HG02571 (cell line): Measurements from ENCODE around the gene FGGY.
"Not testable (repeated sequence)": the region's sequence is repeated elsewhere in the genome, so short reads cannot be mapped to it uniquely, and the experiment has no call there.

Experiments
- ATAC-seq: cut with Tn5 transposase; IDR thresholded peaks from one replicate; pipeline ENCODE4 v1.9.1; 2021; ENCODE audit warnings: mild to moderate bottlenecking, moderate library complexity; ENCODE audit not compliant: unreplicated experiment

Gene FGGY

GRCh38 chr1:59538476-59538875 is 241.6 kb downstream of the FGGY start:
- ATAC-seq, result not testable (repeated sequence)

DNA sequence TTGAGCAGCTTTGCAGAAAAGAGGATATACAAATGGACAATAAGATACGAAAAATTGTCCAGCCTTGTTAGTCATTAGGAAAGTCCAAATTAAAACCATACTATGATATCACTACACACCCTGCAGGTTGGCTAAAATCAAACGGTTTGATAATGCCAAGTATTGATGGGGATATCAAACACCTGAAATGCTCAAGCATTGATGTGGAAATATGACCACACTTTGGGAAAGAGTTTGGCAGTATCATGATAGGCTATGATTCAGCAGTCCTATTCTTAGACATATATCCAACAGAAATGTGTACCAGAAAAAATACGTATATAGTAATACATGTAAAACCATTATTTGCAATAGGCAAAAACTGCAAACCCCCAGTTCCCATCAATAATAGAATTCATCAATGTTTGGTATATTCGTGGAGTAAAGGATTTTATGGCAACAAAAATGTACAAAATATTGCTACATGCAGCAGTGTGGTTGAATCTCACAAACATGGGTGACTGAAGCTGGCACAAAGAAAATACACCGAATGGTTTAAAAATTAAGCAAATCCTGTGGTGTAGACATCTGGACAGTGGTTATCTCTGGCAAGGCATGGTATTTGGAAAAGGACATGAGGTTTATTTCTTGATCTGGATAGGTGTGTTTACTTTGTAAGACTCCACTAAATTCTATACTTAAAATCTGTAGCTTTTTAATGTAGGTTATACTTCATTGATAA is 243.2 kb downstream of the FGGY start:
- no peak for ATAC-seq

DNA sequence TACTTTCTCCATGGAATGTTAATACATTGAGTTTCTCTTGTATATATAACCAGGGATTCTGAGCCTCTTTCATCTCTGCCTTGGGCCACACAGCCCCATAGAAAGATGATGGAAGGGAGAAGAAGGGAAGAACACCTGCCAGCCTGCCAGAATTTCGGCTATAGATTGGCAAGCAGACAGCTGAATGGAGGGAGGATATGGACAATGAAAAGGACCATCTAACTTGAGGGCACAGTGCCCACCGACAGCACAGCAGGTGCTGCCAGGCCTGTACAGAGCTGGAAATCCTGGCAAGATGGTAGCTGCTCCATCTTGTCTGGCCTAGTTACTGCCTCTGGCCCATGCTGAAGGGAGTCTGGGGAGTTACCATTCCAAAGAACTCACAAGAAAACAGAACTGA is 244.3 kb downstream of the FGGY start:
- no peak for ATAC-seq

DNA sequence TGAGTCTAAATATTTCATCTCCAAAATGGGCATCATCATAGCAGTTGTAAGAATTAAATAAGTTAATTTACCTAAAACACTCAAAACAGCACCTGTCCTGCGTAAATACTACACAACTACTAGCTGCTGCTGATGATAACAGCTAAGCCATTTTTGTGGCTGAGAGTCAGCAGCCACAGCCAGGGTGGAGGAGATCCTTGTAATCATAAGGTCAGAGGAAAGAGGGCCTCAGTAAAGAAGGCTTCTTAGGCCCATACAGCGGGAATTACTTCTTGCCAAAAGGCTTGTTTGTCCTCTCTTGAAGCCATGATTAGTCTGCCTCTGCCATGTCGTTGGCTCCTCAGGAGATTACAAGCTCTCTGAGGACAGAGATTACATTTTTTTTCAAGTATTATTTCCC is 245.0 kb downstream of the FGGY start:
- ATAC-seq, result no peak

DNA sequence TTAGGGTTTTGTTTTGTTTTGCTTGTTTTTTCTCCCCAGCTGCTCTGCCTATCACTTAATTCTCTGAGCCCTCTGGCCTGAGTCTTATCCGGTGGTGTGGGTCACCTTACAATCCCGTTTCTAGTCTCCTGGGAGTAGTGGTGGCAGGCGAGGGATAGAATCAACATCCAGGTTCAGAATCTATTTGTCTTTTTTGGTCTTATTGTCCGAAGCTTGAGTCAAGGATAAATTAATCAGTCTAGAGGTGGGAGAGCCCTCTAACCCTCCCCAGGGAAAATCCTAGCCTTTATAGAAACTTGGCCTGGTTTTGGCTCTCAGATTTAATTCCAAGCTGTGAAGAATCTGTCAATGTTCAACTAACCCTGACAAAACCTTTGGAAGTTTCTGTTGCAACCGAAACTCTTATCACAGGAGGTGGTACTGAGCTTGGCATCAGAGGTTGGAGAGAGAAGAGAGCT is 246.3 kb downstream of the FGGY start:
- no peak for ATAC-seq

DNA sequence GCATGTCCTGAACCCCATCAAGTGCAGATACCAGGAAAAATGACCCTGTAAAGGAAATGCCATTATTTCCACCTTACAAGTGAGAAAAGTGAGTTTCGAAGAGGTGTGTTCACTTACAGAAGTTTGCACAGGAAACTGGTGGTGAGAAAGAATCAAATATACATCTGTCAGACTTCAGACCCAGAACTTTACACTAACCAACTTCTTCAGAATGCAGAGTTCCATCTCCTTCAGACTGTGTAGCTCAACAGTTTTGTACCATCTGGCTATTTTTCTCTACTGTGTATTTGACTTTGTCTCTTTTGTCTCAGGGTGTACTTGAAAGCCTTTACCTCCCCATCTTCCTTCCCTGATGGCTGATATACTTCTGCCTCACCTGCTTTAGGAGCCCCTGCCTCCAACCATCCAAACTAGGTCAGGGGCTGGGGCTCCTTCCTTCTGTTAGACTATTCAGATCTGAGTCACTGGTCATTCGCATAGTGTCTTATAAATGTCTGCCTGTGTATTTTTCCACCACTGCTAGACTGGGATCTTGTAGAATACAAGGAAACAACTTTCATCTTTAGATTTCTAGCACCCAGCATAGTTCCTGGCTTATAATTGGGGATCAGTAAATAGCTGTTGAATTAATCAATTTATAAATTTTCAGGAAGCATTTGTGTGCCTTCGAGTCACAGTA is 247.9 kb downstream of the FGGY start:
- no peak for ATAC-seq

- no peak for ATAC-seq
These were observed 248.9 kb downstream of the FGGY start for GRCh38 chr1:59545830-59546229.

GRCh38 chr1:59549066-59549837 is 252.4 kb downstream of the FGGY start:
- no peak for ATAC-seq

DNA sequence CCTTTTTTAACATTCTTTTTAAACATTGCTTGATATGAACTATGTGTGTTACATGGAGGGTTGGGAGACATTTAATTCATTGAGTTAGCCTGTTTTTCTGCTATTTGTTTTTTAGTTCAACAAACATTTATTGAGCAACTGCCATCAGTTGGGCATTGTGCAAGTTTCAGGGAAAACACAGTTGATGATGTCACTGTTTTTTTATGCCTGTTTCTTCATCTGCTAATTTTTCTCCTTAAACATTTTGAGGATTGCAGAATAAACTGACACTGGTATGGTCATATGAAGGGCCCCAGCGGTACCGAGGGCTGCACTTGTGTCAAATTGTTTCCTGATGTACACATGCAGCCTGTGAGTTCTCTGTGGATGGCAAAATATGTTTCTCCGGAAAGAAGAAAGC is 253.0 kb downstream of the FGGY start:
- no peak for ATAC-seq

DNA sequence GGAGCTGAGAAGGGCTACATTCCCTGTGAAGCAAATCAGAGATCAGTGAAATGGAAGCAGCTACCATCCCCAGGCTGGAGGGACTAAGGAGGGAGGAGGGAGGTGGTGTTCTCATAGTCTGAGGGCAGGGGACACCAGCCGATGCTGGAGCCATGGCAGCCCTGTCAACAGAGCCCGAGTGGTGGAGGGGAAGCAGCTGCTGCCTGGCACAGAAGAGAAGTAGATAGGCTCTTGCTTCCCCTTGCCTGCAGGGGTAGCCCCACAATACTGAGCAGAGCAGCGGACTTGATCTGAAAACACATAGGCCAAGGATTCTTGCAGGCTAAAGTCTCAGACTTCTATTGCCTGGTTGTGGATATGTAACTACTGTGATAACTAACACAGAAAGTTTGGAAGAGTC is 255.1 kb downstream of the FGGY start:
- ATAC-seq, result no peak

DNA sequence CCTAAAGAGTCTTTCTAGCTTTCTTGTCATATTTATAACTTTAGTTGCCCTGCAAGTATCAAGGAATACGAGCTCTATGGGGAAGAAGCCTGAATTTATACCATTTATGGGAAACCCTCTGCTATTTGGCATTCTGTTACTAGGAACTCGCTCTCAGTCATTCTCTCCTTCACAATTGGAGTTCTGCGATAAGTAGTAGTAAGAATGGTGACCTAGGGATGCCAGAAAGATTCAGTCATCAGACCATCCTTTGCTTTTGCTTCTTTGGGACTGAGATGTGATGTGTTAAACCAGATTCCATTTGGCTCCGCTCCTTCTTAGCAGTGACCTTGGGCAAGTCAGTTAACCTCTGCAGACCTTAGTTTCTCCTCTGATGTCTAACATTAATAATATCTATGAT is 256.5 kb downstream of the FGGY start:
- no peak for ATAC-seq

DNA sequence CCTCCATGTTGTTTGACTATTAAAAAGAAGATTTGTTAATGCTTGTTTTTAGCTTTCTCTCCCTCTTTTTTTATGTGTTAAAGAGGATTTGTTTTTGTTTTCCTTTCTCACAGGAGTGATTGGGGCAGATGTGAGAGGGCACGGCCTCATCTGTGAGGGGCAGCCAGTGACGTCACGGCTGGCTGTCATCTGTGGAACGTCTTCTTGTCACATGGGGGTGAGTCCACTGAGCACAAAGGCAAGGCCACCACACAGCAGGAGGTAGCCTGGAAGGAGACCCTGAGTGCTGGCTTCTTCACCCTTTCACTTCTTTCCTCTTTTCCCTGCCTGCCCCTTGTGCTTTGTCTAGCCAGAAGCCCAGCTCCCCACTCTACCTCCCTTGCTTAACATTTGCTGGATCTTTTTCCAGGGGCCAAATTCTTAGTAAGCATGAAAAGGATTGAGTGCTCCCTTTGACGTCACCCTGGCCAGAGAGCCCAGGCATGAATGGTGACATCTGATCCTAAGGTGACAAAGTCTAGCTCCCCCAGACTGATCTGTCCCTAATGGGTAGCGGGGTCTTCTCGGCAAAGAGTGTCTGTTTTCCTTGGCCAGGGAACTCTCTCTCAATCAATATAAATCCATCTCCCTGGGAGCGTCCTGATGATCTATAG is 257.2 kb downstream of the FGGY start:
- no peak for ATAC-seq

GRCh38 chr1:59554752-59555151 is 257.9 kb downstream of the FGGY start:
- ATAC-seq, result no peak

DNA sequence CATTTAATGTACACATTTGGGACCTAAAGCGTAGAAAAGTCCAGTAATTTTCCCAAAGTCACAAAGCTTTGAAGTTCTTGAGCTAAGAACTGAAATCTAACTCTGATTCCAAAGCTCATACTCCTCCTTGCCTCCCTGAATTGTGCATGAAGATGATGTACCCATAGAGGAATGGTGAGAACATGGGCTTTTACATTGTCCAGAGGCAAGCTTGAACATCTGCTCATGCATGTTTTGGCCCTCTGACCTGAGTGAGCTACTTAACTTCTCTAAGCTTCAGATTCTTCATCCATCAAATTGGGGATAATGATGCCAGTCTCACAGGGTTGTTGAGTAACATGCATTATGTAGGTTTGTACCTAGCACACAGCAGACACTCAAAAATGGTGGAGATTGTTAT is 259.5 kb downstream of the FGGY start:
- ATAC-seq, result no peak

- no peak for ATAC-seq
These were observed 260.1 kb downstream of the FGGY start for GRCh38 chr1:59556802-59557548.

DNA sequence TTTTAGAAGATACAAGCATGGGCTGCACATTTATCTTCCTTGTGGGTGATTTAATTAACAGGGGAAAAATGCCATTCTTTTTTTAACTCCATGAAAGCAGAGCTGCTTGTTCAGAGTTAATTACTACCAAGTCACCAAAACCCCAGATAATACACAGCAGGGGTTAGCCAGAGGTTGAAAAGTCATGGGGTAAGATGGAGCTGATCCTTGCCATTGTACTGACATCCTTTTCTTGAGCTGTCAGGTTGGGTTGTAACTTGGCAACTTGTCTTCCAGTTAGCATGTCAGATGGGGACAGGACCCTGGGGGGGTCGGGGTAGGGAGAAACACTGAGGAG is 260.6 kb downstream of the FGGY start:
- ATAC-seq, result no peak

DNA sequence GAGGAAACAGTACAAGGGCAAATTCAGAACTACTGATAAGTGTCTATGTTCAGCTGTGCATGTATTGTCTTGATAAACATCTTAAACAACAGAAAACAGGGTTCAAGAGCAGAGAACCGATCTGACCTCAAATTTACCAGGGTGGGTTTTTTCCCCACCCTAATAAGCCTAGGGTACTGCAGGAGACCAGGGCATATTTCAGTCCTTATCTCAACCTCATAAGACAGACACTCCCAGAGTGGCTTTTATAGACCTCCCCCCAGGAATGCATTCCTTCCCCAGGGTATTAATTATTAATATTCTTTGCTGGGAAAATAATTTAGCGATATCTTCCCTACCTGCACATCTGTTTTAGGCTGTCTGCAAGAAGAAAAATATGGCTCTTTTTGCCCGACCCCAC is 261.7 kb downstream of the FGGY start:
- not testable (repeated sequence) for ATAC-seq

- no peak for ATAC-seq
These were observed 264.0 kb downstream of the FGGY start for GRCh38 chr1:59560807-59561450.

DNA sequence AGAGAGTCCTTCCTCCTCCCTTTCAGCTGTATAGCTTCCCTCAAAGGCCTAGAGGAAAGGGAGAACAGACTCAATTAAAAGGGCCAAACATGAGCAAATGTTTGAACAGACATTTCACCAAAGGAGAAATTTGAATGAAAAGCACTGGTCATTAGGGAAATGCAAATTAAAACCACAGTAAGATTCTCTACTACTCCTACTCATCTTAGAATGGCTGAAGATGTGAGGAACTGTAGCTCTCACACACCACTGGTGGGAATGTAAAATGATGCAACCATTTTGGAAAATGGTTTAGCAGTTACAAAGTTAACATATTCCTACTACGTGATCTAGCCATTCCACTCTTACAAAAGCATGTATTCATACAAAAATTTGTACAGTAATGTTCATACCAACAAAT is 264.9 kb downstream of the FGGY start:
- no peak for ATAC-seq

DNA sequence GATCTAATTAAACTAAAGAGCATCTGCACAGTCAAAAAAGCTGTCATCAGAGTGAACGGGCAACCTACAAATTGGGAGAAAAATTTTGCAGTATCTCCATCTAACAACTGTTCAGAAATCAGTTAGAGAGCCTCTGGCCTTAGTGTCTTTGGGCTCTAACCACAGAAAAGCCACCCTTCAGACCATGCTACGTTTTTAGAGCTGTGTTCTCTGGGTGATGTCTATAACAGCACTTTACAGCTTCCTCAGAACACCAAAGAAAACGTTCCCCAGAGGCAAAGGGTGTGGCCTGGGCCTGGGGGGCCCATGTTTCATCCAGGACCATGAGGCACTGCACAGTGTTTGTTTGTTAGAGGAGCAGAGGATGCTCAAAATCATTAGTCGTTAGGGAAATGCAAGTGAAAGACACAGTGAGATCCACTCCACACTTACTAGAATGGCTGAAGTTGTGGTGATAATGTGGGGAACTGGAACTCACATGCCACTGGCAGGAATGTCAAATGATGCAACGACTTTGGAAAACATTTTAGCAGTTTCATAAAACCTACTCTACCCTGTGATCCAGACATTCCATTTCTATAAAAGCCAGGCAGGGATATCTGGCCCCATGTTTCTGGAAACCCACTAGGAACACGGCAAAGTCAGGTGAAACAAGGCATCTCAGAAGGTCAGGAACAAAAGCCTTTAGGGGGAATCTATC is 267.4 kb downstream of the FGGY start:
- no peak for ATAC-seq
